GM18870 (cell line): Measurements from ENCODE around the gene SCAMP3.

Experiments
- ATAC-seq: cut with Tn5 transposase; IDR thresholded peaks from one replicate; pipeline ENCODE4 v1.9.1; 2021; ENCODE audit warnings: moderate library complexity; ENCODE audit not compliant: unreplicated experiment

The SCAMP3 gene

GRCh38 chr1:155207806-155208540 is 54.2 kb downstream of the SCAMP3 start, which contains the start of gene THBS3:
TSS of gene THBS3 (minus strand) at chr1:155207897. CDS start at chr1:155207876, 21 bp downstream.
- no peak for ATAC-seq

- no peak for ATAC-seq
Measured at GRCh38 chr1:155206891-155207805, 55.0 kb downstream of the SCAMP3 start.
